HG03039 (cell line): ENCODE results near the gene LGALS7.
"Not testable (repeated sequence)": the region's sequence is repeated elsewhere in the genome, so short reads cannot be mapped to it uniquely, and the experiment has no call there.

Experiments
- ATAC-seq: cut with Tn5 transposase; IDR thresholded peaks from one replicate; pipeline ENCODE4 v1.9.1; 2021; ENCODE audit warnings: mild to moderate bottlenecking, moderate library complexity; ENCODE audit not compliant: unreplicated experiment

Gene LGALS7

DNA sequence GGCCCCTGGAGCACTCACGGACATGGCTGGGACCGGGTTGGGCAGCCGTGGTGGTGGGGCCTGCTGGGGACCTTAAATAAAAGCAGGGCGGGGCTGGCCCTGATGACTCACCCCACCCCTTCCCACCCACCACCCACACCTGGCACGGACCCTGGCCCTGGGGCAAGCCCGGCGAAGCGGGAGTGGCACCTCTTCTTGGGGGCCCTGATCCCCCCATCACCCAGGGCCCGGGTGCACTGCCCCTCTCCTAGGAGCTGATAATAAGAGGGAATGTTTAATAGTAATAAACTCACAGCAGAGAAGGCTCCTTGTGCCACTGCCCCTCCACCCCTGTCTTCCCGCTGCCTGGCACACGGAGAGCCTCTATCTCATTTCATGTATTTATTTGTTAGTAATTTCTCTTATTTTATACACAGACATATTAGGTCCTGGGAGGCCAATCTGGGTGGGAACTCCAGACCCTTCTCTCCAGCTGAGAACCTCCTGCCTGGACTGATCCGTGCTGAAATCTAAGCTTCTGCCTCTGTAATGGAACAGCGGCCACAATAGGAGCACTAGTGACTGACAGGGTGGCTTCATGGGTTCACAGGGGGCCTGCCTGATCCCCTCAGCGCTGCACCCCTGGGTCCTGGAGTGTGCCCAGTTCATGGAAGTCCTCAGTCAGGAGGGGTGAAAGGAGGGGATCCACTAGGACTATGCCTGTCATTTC is at the start of gene LGALS7:
Gene LGALS7 (minus strand): TSS at position 49 of the 709 bp plus-strand sequence. CDS start 25 bp downstream, at position 24.
- ATAC-seq, result no peak

DNA sequence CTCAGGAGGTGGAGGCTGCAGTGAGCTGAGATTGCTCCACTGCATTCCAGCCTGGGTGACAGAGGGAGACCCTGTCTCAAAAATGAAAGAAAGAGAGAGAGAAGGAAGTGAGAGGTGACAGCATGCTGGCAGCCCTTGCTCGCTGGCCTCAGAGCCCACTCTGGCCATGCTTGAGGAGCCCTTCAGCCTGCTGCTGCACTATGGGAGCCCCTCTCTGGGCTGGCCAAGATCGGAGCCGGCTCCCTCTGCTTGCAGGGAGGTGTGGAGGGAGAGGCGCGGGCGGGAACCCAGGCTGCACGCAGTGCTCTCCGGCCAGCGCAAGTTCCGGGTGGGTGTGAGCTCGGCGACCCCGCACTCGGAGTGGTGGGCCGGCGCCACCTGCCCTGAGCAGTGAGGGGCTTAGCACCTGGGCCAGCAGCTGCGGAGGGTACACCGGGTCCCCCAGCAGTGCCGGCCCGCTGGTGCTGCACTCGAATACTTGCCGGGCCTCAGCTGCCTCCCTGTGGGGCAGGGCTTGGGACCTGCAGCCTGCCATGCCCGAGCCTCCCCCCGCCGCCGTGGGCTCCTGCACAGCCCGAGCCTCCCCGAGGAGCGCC is 48.0 kb upstream of the LGALS7 start:
- ATAC-seq, result not testable (repeated sequence)

- ATAC-seq, result no peak
Measured at GRCh38 chr19:38819231-38819920, 46.1 kb upstream of the LGALS7 start.

DNA sequence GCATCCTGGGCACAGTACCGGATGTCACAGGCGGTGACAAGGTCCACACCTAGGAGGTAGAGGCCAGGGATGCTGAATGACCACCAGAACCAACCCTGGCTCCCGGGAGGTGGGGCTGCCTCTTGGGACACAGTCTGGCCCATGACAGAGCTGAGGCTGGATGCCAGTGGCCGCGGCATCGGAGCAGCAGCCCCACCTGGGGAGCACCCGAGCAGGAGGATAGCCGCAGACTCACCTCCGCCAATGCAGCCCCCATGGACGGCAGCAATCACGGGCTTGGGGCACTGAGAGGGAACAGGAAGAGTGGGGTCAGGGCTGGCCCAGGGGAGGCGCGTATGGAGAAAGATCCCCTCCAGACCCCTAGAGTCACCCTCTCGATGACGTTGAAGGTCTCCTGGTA is 43.8 kb upstream of the LGALS7 start:
- no peak for ATAC-seq

DNA sequence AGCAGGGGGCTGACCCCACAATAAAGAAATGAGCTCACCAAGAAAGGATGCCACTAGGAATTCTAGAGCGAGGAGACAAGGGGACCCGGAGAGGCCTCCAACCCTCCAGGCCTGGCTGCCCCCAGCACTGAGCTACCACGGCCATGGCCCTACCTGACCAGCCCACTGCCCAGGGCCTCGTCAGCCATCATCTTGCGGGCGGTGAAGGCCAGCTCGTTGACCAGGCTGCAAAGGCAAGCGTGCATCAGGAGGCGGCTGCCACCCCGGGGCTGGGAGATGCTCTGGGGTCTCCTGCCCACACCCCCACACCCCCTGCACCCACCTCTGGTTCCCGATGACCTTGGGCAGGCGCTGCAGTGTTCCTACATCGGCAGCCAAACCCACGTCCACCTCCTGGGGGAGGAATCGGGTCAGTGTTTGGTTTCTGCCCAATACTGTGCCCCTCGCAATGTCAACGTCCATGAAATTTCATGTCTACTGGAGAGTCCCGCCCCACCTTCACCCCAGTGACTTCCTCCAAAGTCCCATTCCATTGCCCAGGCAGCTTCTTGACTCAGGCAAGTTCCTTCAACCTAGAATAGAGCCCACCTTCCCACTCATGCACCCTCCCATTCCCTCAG is 42.9 kb upstream of the LGALS7 start:
- ATAC-seq, result no peak

DNA sequence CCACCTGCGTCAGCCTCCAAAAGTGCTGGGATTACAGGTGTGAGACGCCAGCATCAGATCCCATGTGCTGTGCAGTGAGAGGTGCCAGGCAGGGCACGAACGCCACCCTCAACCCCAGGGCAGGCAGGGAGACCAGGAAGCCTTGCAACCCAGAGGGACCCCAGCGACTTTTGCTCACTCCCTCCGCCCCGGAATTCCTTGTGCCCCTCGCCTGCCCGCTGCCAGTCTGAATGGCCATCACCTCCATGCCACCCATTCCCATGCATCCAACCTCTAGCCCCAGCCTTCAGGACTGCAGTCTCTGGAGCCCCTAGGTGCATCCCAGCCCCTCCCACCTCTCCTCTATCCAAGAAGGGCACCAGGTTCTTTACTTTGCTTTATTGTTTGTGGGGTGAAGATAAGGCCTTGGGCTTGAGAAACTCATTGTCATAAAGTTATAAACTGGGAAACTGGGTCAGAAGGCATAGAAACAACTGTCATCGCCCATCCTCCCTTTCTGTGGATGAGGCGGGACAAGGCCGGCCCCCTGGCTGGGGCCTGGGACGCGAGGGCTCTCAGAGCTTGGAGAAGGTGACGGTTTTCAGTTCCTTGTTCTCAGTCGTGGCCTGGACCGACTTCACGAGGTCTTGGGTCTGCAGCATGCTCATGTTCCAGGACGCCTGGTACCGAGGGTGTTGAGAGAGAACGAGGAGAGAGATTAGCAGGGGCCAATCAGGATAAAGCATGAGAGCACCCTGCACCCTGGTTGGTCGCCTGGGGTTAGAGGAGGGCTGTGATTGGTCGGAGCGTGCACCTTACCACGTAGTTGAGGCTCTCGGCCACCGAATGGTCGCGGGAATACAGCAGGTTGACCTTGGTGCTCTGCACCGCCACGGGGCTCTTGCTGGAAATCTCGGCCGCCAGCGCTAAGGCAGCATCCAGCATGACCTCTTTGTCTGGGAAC is 42.0 kb upstream of the LGALS7 start:
- ATAC-seq, result no peak

GRCh38 chr19:38813932-38814331 is 40.6 kb upstream of the LGALS7 start:
- ATAC-seq, result not testable (repeated sequence)

- ATAC-seq, result no peak
Measured at GRCh38 chr19:38813323-38813722, 40.0 kb upstream of the LGALS7 start.

DNA sequence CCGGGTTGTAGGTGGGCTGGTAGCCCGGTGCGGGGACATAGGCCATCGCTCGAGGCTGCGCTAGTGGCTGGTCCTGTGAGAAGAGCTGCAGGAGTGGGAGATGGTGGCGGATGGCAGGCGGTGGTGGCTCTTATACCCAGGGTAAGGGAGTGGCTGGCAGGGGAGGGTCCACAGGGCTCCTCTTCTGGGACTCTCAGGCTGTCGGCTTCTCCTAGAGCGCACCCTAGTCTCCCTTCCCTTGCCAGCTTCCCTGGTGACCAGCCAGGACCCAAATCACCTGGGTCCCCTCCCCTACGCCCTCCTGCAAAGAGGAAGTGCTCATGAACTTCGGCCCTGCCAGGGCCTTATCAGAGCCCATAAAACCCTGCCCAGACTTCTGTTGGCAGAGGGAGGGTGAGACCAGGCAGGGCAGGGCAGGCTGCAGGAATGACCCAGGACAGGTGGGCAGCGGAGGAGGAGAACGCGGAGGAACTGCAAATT is 39.6 kb upstream of the LGALS7 start, which contains the start of gene LGALS4:
Gene LGALS4 (minus strand): TSS at position 105 of the 480 bp plus-strand sequence. CDS start 59 bp downstream, at position 46.
- ATAC-seq, result no peak

DNA sequence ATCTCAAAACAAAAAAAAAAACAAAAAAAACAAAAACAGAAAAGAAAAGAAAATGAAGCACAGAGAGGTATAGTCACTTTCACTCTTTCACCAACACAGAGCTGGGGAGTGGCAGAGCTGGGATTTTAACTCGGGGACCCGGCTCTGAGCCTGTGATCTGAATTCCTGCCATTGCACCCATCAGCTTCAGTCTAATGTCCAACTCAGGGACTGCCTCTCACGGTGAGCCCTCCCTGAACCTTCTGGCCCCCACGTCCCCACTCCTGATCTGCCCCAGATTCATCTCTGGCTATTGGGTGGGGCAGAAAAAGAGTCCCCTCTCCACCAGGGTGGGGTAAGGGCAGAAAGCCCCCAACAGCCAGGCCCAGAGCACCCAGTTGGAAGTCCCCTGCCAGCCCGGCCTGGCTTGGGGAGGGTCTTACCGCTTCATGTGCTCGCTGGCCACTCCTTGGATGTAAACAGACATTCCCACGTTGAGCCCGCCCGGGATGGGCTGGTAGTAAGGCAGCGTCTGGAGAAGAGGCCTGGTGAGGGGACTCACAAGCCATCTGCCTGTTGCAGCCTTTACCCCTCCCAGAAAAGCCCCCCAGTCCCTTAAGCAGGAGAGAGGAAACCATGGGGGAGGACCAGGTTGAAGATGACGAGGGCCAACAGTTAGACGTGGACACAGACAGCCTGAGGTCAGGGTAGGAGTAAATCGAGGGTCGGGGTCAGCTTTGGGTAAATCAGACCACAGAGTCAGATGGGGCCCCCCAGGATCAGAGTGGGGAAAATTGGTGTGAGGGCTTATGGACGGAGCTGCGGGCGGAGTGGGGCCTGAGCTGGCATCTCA is 38.9 kb upstream of the LGALS7 start:
- no peak for ATAC-seq

DNA sequence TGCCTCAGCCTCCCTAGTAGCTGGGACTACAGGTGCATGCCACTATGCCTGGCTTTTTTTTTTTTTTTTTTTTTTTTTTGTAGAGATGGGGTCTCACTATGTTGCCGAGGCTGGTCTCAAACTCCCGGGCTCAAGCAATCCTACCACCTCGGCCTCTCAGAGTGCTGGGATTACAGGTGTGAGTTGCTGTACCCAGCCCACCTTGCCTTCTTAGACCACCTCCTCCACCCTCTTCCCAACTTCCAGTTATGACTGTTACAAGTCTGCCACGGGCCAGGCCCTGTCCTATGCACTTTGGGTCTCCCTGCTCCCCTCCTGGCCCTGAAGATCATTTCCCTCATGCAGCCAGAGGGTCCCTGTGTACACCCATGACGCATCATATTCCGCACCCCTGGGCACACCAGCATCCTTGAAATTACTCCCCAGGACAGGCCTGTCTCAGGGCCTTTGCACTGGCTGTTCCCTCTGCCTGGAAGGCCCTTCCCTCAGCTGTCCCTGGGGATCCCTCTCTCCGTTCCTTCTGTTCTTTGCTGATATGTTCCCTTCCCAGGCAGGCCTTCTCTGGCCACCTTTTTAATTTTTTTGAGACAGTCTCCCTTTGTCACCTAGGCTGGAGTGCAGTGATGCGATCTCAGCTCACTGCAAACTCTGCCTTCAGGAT is 36.4 kb upstream of the LGALS7 start:
- no peak for ATAC-seq

GRCh38 chr19:38808741-38809140 is 35.4 kb upstream of the LGALS7 start:
- ATAC-seq, result no peak

GRCh38 chr19:38807374-38808098 is 34.2 kb upstream of the LGALS7 start:
- ATAC-seq, result not testable (repeated sequence)

- no peak for ATAC-seq
Measured at GRCh38 chr19:38806371-38806770, 33.1 kb upstream of the LGALS7 start.

DNA sequence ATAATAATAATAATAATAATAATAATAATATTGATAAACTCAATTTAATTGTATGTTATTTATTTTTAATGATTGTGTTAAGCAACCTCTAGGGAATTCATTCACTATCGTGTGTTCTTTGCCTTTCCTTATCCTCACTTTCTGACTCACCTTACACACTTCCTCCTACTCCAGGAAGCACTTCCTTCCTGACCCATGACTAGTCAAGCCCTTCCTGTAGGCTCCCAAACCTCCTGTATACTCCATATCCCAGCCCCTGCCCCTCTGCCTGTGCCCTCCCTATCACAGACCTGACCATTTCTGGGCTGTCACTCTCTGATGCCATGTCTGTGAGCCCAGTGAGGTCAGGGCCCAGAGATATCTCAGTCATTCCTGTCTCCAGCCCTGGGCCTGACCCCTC is 31.9 kb upstream of the LGALS7 start:
- ATAC-seq, result no peak

DNA sequence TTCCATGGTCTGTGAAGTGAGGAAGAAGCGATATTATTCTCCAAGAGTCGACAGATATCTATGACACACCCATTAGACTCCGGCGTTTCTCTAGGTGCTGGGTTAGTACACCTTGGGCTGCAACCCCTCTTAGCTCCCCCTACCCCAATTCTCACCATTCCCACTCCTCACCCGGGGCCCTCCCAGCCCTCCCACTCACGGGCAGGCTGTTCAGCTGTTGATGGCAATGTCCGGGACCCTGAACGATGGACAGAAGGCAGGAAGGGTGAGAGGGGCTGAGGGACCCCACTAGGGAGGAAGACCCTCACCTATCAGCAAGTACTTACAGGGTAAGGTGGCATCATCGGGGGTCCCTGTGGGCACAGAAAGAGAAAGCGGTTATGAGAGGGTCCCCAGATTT is 30.2 kb upstream of the LGALS7 start:
- ATAC-seq, result no peak

GRCh38 chr19:38801359-38802095 is 28.2 kb upstream of the LGALS7 start:
- no peak for ATAC-seq
